ENCODE results near the gene STRN4.
A peak's percentile ranks its signal among the peaks of the same experiment; 100 is the strongest.
"Not testable (repeated sequence)": the region's sequence is repeated elsewhere in the genome, so short reads cannot be mapped to it uniquely, and the experiment has no call there.

Gene STRN4, protein sequence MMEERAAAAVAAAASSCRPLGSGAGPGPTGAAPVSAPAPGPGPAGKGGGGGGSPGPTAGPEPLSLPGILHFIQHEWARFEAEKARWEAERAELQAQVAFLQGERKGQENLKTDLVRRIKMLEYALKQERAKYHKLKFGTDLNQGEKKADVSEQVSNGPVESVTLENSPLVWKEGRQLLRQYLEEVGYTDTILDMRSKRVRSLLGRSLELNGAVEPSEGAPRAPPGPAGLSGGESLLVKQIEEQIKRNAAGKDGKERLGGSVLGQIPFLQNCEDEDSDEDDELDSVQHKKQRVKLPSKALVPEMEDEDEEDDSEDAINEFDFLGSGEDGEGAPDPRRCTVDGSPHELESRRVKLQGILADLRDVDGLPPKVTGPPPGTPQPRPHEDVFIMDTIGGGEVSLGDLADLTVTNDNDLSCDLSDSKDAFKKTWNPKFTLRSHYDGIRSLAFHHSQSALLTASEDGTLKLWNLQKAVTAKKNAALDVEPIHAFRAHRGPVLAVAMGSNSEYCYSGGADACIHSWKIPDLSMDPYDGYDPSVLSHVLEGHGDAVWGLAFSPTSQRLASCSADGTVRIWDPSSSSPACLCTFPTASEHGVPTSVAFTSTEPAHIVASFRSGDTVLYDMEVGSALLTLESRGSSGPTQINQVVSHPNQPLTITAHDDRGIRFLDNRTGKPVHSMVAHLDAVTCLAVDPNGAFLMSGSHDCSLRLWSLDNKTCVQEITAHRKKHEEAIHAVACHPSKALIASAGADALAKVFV

DNA sequence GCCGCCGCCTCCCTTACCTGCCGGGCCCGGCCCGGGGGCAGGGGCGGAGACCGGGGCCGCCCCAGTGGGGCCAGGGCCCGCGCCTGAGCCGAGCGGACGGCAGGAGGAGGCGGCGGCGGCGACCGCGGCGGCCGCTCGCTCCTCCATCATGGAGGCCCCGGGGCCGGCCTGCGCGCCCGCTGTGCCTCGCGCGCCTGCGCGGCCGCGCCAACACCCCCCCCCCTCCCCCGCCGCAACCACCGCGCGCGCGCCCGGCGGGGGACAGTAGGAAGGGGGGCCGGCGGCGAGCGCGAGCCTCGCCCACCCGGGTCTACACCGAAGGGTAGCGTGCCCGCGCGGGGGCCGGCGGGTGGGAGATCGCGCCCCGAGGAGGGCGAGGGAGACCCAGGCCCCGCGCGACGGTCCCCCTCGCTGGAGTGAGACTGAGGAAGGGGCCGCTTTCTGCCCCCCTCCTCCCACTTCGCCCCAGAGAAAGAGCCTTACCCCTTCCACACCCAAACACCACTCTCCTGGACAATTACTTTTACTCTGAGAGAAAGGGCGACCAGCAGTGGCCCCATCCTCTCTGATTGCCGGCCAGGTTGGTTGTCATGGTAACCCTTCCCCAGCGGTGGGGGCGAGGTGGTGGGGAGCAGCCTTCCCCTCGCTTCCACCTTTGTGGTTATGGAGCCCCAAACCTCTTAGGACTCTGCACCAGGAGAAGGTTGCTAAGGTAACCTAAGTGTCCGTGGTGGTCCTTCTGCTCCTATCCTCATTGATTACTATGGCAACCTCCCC, at the start of gene STRN4:
STRN4 (minus strand) TSS at position 170 of the 777 bp plus-strand sequence; CDS start at position 150, 20 bp downstream.
- DNase-seq, result peak; percentile 26

DNA sequence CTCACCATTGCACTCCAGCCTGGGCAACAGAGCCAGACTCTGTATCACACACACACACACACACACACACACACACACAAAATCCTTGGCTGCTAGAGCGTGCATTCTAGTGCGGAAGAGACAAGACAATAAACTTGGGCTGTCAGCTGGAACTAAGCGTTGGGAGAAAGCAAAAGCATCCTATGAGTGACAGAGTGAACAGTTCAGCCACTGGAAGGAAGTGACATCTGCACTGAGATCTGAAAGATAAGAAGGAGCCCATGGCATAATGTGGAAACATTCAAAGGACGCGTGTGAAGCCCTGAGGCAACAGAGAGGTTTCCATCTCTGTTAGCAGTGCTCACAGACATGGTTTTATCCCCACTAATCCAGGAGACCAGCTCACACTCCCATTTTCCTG, 45.7 kb upstream of the STRN4 start:
- no peak for DNase-seq

DNA sequence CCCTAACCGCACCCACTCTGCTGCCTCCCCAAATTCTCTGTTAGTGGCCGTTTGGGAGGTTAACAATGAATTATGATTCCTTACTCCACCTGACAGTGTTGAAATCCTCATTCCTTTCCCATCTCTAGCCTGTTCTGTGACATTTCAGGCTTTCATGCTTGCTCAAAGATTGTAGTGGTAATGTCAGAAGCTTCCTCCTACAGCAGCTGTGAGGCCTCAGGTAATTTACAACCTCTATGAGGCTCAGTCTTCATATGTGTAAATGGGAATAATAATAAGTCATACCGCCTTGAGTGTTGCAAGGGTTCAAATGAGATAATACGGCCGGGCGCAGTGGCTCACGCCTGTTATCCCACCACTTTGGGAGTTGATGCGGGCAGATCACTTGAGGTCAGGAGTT, 43.1 kb upstream of the STRN4 start:
- DNase-seq, result no peak

DNA sequence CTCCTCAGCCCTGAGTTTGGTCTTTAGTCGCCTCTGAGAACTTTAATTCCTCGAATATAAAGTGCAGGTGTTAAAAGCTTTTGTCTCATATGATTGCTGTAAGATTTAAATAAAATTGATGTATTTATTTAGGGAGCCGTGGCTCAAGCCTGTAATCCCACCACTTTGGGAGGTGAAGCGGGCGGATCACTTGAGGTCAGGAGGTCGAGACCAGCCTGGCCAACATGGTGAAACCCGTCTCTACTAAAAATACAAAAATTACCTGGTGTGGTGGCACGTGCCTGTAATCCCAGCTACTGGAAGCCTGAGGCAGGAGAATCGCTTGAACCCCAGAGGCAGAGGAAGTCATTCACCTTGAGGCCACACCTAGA, 42.7 kb upstream of the STRN4 start:
- DNase-seq, result no peak

DNA sequence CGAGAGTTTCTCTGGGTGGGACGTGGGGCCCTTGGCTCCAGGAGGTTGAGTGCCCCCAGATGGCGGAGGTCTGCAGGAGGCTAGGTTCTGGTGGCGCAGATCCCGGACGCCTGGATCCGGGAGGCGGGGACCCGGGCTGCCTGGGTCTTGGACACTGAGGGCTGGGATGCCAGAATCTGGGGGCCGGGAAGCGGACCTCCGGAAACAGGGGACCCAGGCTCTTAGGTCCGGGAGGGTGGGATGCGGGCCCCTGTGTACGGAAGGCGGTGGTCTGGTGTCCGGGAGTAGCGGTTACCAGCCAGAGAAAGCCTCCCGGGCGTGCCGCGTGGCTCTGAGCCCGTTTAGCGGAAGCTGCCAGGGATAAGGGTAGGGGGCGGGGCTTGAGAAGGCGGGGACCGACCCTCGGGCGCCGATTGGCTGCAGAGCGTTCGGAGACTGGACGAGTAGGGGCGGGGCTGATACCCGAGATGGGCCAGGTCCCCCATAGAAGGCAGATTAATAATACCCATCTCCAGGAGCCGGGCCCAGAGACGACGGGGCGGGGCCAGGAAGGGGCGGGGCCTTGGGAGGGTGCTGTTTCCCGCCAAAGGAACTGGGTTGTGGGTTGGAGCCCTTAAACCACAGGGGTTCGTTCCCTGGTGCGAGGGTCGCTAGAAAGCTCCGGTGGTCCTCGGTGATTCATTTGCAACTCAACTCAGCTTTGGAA, 42.2 kb upstream of the STRN4 start, which contains the start of gene SLC1A5:
SLC1A5 (minus strand) TSS at position 333 of the 706 bp plus-strand sequence. CDS start 629 bp downstream, outside the sequence.
- DNase-seq, result peak; percentile 97

DNA sequence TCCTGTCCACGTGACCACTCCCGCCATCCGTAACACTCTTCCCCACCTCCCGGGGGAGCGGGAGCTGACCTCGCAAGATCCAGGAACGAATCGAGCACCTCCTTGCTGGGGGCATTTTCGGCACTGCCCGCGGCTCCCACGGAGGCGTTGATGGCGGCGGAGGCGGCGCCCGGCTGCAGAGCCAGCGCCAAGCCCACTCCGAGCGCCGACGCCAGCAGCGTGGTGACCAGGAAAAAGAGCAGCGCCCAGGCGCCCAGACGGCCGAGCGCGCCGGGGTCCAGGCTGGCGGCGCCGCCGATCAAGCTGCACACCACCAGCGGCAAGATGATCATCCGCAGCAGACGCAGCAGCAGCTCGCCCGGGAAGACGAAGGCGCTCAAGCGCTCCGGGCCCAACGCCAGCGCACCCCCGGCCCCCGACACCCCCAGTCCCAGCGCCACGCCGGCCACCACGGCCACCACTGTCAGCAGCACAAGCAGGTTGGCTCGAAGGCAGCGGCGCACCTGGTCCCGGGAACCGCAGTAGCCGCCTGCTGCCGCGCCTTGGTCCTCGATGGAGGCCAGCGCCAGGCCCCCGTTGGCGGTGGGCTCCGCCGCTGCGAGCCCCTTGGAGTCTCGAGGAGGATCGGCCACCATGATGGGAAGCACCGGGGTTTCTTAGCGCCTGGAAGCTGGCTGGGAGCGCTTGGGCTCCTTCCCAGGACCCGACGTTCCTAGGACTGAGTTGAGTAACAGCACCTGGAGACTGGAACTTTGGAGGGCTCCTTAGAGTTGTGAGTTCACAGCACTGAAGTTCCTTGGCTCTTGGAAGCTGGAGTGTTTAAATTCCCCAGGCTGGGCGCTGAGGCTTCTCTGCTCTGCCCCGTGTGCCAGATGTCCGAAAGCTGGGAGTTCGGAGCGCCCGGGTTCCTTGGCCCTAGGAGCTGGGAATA, 41.3 kb upstream of the STRN4 start:
- peak; percentile 41 for DNase-seq

DNA sequence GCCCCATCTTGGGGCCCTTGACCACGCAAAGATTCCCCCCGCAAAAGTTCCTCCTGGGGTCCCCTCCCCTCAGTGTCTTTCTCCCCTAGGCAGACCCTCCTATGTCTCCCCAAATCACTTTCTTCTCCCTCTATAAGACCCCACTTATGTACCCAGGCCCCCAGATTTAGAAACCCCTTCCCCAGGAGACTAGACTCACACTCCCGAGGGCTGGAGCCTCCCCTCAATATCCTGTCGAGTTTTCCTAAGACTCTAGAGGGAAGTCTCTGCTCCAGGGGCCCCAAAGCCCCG, 40.7 kb upstream of the STRN4 start:
- DNase-seq, result no peak

DNA sequence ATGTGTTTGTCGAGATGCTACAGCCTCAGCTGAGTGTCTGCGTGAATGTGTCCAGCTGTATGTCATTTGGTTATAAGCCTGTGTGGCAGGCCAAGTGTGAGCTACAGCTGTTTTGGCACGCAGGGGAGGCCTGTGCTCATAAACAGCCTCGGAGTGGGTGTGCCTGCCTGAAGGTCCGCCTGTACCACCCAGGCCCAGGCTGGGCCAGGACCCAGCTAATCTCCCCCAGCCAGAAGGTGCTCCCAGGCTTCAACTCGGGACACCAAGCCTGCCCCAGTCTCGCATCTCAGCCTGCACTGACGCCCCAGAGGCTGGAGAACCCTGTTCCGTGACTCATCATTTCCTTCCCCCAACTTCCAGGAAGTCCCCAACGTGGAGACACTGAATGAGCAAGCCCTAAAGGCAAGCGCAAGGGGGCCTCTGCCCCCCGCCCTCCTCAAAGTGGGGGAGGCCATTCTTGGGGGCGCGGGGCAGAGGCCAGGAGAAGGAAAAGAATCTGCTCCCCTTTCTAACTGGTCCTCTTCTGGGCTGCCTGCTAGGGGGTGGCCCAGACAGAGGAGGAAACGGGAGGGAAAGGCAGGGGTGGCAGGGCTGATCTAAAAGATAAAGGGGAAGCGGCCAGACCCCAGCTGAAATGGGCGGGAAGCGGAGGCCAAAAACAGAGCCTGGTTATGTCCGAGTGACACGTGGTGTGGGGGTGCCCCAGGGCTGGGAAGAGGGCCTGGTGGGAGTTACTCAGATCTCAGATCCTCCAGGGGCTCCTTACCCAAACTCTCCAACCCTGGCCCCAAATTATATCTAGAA, 40.2 kb upstream of the STRN4 start:
- DNase-seq, result peak; percentile 47

DNA sequence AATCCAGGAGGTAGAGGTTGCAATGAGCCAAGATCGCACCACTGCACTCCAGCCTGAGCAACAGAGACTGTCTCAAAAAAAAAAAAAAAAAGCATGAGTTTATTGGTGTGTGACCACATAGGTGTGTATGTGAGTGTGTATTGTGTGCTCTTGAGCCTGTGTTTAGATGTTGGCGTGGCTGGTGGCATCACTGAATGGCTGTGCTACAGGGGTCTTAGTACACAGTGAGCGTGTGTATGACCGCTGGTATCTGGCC, 39.7 kb upstream of the STRN4 start:
- DNase-seq, result no peak

DNA sequence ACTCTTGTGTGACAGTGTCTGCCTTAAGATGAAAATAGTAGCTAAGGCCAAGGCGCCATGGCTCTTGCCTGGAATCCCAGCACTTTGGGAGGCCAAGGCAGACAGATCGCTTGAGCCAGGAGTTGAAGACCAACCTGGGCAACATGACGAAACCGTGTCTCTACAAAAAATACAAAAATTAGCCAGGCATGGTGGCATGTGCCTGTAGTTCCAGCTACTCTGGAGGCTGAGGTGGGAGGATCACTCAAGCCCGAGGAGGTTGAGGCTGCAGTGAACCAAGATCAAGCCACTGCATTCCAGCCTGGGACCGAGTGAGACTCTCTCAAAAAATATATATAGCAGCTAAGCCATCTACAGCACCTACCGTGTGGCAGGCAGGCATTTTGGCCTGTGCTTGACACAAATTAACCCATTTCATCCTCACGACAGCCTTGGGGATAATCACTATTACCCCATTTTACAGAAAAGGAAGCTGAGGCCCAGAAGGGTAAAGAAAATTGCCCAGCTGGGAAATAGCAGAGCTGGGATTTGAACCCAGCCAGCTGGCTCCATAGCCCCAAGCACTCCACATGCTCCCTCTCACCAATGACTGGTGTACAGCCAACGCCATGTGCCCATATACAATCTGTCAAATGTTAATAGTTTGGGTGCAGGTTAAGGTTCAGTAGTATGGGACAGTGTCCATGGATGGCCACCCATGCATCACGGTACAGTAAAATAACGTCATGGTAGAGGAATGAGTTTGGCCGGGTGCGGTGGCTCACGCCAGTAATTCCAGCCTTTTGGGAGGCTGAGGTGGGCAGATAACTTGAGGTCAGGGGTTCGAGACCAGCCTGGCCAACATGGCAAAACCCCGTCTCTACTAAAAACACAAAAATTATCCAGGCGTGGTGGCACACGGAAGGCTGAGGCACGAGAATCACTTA, 39.1 kb upstream of the STRN4 start:
- no peak for DNase-seq

DNA sequence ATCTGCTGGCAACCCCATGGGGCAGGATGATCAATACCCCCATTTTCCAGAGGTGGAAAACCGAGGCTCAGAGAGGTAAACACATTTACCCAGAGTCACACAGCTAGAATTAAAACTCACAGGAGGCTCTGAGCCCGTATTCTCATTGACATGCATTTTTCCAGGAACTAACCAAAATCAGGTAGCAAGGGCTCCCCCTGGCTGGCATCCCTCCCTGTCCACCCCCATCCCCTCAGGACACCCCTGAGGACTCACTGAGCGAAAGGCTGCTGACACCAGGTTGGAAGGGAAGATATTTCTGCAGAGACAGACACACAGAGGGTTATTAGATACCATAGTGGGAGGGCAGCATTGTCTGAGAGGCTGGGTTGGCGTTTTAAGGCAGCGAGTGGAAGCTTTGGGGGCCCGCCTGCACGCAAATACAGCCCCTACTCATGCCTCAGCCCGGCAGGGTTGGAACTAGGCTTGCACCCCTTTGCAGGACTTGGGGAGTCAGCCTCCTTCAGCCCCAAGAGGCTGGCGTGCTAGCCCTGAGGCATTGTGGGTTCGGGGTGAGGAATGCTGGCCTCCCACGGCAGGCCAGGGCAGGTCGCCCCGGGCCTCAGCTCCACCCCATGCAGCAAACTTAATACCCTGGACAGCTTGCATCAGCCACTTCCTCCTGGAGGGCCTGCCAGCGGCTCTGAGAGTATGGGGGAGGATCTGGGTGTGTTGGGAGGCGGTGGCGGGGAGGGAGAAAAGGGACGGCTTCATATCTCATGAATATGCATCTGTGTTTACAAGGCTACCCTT, 38.2 kb upstream of the STRN4 start:
- peak; percentile 26 for DNase-seq

DNA sequence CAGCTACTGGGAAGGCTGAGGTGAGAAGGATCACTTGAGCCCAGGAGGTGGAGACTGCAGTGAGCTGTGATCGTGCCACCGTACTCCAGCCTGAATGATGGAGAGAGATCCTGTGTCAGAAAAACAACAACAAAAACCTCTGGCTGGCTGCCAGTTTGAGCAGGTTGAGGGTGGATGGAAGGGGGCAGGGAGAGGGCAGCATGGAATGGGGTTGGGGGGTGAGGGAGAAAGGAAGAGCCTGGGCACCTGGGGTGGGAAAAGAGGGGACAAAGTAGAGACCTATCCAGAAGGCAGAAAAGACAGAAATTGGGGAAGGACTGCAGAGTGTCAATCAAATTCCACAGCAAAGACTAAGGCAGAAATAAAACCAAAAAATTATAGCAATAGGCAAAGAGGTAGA, 37.4 kb upstream of the STRN4 start:
- no peak for DNase-seq

DNA sequence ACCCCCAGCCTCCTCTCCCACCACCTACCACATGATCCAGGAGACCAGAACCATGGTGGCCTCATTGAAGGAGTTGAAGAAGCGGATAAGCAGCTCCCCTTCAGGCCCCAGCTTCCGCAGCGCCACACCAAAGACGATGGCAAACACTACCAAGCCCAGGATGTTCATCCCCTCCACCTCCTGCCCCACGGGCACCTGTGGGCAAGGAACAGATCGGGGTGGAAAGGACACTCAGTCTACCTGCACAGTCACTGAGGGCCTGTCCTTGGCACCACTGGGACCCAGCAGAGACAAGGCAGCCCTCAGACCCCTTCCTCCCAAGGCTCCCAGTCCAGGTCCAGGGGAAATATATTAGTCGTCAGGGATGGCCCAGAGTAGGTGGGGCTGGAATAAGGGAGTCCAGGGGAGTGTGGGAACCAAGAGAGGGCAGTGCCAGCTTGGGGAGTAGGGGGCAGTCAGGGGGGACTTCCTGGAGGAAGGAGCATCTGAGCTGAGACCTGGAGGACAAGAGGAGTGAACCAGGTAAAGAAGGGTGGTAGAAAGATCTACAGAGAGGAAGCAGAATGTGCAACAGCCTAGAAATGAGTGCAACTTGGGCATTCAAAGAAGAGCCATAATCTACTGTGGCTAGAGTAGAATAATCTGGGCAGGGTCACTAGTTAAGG, 36.2 kb upstream of the STRN4 start:
- no peak for DNase-seq

DNA sequence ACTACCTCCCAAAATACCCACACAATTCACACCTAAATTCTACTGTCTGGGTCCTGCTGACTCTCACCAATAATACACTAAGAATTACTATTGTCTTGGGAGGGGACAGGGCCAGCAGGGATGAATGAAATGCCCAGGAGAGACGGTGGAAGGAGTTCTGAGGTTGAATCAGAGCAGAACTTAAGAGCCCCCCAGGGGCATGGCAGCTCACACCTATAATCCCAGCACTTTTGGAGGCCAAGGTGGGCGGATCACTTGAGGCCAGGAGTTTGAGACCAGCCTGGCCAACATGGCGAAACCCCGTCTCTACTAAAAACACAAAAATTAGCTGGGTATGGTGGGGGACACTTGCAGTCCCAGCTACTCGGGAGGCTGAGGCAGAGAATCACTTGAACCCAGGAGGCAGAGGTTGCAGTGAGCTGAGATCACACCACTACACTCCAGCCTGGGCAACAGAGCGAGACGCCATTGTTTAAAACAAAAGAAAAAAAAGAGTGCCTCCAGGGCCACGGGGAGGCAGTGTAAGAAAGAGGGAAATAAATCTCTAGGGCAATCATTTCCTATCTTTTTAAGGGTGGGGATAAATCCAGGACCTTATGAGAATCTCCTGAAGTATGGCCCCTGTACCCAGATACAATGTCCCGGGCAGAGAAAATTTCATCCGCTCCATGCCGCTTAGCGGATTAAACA, 31.9 kb upstream of the STRN4 start:
- not testable (repeated sequence) for DNase-seq

DNA sequence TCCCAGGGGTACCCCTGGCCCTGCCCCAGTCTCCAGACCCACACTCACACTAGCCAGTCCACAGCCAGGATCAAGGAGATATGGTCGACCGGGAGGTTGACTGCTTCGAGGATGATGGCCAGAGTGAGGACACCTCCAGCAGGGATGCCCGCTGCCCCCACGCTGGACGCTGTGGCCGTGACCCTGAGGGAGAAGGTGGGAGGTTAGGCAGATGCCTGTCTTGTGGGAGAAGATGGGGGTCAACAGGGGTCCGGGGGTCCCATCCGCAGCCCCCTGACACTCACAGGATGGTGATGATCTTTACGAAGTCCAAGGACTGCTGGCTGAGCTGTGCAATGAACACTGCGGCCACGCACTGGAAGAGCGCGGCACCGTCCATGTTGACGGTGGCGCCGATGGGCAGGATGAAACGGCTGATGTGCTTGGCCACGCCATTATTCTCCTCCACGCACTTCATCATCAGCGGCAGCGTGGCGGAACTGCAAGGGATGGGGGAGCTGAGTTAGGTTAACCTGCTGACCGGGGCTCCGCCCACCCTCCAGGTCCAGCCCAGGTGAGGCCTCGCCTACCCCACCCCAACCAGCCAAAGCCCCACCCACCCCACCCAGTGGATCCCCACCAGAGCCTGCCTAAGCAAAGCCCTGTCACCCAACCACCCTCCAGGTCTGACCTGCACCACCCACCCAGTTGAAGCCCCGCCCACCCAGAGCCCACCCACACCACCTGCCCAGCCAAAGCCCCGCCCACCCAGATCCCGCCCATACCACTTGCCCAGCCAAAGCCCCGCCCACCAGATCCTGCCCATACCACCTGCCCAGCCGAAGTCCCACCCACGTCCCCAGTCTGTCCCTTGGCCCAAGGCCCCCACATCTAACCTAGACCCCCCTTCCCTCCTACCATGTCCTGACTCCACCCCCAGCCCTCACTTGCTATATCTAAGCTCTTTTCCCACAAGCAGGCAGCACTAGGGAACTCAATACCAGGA, 31.0 kb upstream of the STRN4 start:
- DNase-seq, result no peak

DNA sequence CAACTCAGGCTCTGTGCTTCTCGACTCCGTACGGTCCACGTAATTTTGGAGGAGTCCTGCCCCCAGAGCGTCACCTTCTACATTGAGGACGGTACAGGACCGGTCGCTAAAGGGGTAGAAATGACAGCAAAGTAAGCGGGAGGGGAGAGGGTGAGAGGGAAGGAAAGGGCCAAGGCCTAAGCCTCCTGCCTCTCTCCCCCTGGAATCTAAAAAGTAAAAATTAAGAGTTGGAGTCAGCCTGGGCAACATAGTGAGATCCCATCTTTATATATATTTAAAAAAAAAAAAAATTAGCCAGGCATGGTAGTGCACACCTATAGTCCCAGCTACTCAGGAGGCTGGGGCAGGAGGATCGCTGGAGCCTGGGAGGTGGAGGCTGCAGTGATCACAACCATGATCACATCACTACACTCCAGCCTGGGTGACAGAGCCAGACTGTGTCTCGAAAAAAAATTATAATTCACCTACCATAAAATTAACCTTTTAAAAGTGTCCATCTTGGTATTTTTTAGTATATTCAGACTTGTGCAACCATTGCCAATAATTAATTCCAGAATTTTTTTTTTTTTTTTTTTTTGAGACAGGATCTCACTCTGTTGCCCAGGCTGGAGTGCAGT, 29.5 kb upstream of the STRN4 start:
- DNase-seq, result no peak

Measured in NCI-H446 treated with DMSO at 0.1 percent for 48 hours (cell line).